SK-N-SH treated with all-trans-retinoic acid at 6 μM for 48 hours (cell line): ENCODE measurements around the gene MDM4.

Source experiments
- BACH2 ChIP-seq: fragments of 250-450 bp; sonication (Bioruptor Pico); IDR thresholded peaks from 2 replicates; pipeline ENCODE4 v1.9.0; 2021; ENCODE audit warnings: mild to moderate bottlenecking, borderline replicate concordance
- ISL1 ChIP-seq: fragments of 250-450 bp; sonication (Bioruptor Pico); IDR thresholded peaks from 2 replicates; pipeline ENCODE4 v2.1.2; 2022; ENCODE audit warnings: mild to moderate bottlenecking, moderate library complexity
- PPARA ChIP-seq: fragments of 250-450 bp; sonication (Bioruptor Pico); IDR thresholded peaks from 2 replicates; pipeline ENCODE4 v1.5.0; 2020; ENCODE audit warnings: mild to moderate bottlenecking, borderline replicate concordance
- RARB ChIP-seq: fragments of 250-450 bp; sonication (Bioruptor Pico); IDR thresholded peaks from 2 replicates; pipeline ENCODE4 v1.8.0; 2021; ENCODE audit warnings: mild to moderate bottlenecking, moderate library complexity
- SNAI2 ChIP-seq: fragments of 250-450 bp; sonication (Bioruptor Pico); IDR thresholded peaks from 2 replicates; pipeline ENCODE4 v1.5.0; 2020; ENCODE audit warnings: mild to moderate bottlenecking, moderate library complexity
- TCF4 ChIP-seq: fragments of 250-450 bp; sonication (Bioruptor Pico); IDR thresholded peaks from 2 replicates; pipeline ENCODE4 v1.8.0; 2021; ENCODE audit warnings: mild to moderate bottlenecking, moderate library complexity, borderline replicate concordance
- TOX ChIP-seq: fragments of 250-450 bp; sonication (Bioruptor Pico); IDR thresholded peaks from 2 replicates; pipeline ENCODE4 v1.8.0; 2021; ENCODE audit warnings: mild to moderate bottlenecking, moderate library complexity, borderline replicate concordance
- ZC3H10 ChIP-seq: fragments of 250-450 bp; sonication (Bioruptor Pico); IDR thresholded peaks from 2 replicates; pipeline ENCODE4 v1.5.1; 2021; ENCODE audit warnings: mild to moderate bottlenecking, moderate library complexity
- ZFP3 ChIP-seq: fragments of 250-450 bp; sonication (Bioruptor Pico); IDR thresholded peaks from 2 replicates; pipeline ENCODE4 v1.5.0; 2020; ENCODE audit warnings: mild to moderate bottlenecking, moderate library complexity
- TF ChIP-seq, protein P1 (sequence below): fragments of 250-450 bp; sonication (Bioruptor Pico); IDR thresholded peaks from 2 replicates; pipeline ENCODE4 v1.8.0; 2020; ENCODE audit warnings: mild to moderate bottlenecking, moderate library complexity, borderline replicate concordance

DNA sequence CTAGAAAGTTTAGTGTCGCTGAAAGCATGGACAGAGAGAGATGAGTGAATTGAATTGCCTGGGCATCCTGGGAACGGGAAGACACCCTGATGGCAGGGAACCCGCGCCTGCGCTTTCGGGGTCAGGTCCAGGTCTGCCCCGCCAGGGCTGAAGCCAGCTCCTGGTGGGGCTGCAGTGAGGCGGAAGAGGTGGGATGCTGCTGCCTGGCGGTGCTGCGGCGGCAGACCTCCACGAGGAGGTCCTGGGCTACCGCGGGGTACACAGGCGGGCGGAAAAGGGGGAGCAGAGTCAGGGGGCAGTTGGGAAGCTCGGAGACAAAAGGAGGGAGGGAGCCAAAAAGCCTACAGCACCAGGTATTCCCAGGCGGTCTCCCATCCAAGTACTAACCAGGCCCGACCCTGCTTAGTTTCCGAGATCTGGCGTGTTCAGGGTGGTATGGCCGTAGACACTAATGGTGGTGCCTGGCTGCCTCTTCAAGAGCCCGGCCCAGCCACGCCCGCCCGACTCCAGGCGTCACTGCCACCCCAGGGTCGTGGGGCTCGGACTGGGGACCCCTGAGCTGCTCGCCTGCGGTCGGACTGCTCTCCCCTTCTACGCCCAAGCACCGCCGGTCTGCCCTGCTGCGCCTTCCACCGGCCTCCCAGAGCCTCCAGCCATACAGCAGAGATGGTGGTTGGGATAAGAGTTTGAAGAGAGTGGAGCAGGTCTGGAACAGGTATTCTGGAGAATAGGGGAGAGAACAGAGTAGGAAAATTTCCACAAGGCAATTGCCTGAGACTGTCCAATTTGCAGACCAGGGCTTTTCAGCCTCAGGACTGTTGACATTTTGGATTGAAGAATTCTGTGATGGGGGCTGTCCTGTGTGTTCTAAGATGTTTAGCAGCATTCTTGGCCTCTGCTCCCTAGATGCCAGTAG, 46.1 kb downstream of the MDM4 start:
- TF ChIP-seq PPARA (CRISPR knock-in tag) (no peak), RARB (CRISPR knock-in tag) (no peak), TOX (no peak), SNAI2 (CRISPR knock-in tag) (no peak), ZC3H10 (CRISPR knock-in tag) (no peak), BACH2 (CRISPR knock-in tag) (no peak), TCF4 (no peak), ZFP3 (CRISPR knock-in tag) (no peak), ISL1 (CRISPR knock-in tag) (no peak)
- TF ChIP-seq, protein P1, sequence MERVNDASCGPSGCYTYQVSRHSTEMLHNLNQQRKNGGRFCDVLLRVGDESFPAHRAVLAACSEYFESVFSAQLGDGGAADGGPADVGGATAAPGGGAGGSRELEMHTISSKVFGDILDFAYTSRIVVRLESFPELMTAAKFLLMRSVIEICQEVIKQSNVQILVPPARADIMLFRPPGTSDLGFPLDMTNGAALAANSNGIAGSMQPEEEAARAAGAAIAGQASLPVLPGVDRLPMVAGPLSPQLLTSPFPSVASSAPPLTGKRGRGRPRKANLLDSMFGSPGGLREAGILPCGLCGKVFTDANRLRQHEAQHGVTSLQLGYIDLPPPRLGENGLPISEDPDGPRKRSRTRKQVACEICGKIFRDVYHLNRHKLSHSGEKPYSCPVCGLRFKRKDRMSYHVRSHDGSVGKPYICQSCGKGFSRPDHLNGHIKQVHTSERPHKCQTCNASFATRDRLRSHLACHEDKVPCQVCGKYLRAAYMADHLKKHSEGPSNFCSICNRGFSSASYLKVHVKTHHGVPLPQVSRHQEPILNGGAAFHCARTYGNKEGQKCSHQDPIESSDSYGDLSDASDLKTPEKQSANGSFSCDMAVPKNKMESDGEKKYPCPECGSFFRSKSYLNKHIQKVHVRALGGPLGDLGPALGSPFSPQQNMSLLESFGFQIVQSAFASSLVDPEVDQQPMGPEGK (CRISPR knock-in tag), result no peak
